ENCODE results near the gene CEP72.

CEP72 gene

GRCh38 chr5:638501-639252, 26.5 kb downstream of the CEP72 start:
- Histone ChIP-seq H3K36me3 (ENCODE audit: control insufficient read depth, insufficient read depth, low read length) (peaks cover 6% of the 10 kb centered on the region), H3K27me3 (ENCODE audit: control insufficient read depth, insufficient read depth, low read length) (no peaks in the 10 kb centered on the region), H3K4me3 (ENCODE audit: low read length) (no peak overlapping the region), H3K4me1 (ENCODE audit: control insufficient read depth, insufficient read depth, low read length) (no peaks in the 10 kb centered on the region), H3K9ac (ENCODE audit: low read length) (no peak overlapping the region), H3K9me3 (ENCODE audit: control insufficient read depth, low read length) (no peaks in the 10 kb centered on the region)

GRCh38 chr5:639253-639530, 27.1 kb downstream of the CEP72 start:
- no peaks in the 10 kb centered on the region for H3K9me3 ChIP-seq (ENCODE audit: control insufficient read depth, low read length)
- no peak overlapping the region for H3K4me3 ChIP-seq (ENCODE audit: low read length)
- H3K36me3 ChIP-seq (ENCODE audit: control insufficient read depth, insufficient read depth, low read length), result peaks cover 6% of the 10 kb centered on the region
- H3K9ac ChIP-seq (ENCODE audit: low read length), result no peak overlapping the region
- H3K27me3 ChIP-seq (ENCODE audit: control insufficient read depth, insufficient read depth, low read length), result no peaks in the 10 kb centered on the region
- H3K4me1 ChIP-seq (ENCODE audit: control insufficient read depth, insufficient read depth, low read length), result no peaks in the 10 kb centered on the region

GRCh38 chr5:639584-640213, 27.6 kb downstream of the CEP72 start:
- H3K27me3 ChIP-seq (ENCODE audit: control insufficient read depth, insufficient read depth, low read length), result no peaks in the 10 kb centered on the region
- no peaks in the 10 kb centered on the region for H3K9me3 ChIP-seq (ENCODE audit: control insufficient read depth, low read length)
- no peak overlapping the region for H3K4me3 ChIP-seq (ENCODE audit: low read length)
- H3K9ac ChIP-seq (ENCODE audit: low read length), result no peak overlapping the region
- H3K36me3 ChIP-seq (ENCODE audit: control insufficient read depth, insufficient read depth, low read length), result peaks cover 6% of the 10 kb centered on the region
- H3K4me1 ChIP-seq (ENCODE audit: control insufficient read depth, insufficient read depth, low read length), result no peaks in the 10 kb centered on the region

- no peaks in the 10 kb centered on the region for H3K9me3 ChIP-seq (ENCODE audit: control insufficient read depth, low read length)
- no peaks in the 10 kb centered on the region for H3K27me3 ChIP-seq (ENCODE audit: control insufficient read depth, insufficient read depth, low read length)
- no peak overlapping the region for H3K9ac ChIP-seq (ENCODE audit: low read length)
- no peak overlapping the region for H3K4me3 ChIP-seq (ENCODE audit: low read length)
- peaks cover under 1% of the 10 kb centered on the region for H3K36me3 ChIP-seq (ENCODE audit: control insufficient read depth, insufficient read depth, low read length)
- H3K4me1 ChIP-seq (ENCODE audit: control insufficient read depth, insufficient read depth, low read length), result no peaks in the 10 kb centered on the region
Observed at GRCh38 chr5:640461-641330, 28.6 kb downstream of the CEP72 start.

- H3K27me3 ChIP-seq (ENCODE audit: control insufficient read depth, insufficient read depth, low read length), result no peaks in the 10 kb centered on the region
- H3K9me3 ChIP-seq (ENCODE audit: control insufficient read depth, low read length), result no peaks in the 10 kb centered on the region
- no peaks in the 10 kb centered on the region for H3K36me3 ChIP-seq (ENCODE audit: control insufficient read depth, insufficient read depth, low read length)
- H3K4me1 ChIP-seq (ENCODE audit: control insufficient read depth, insufficient read depth, low read length), result no peaks in the 10 kb centered on the region
- H3K9ac ChIP-seq (ENCODE audit: low read length), result no peak overlapping the region
- no peak overlapping the region for H3K4me3 ChIP-seq (ENCODE audit: low read length)
Observed at GRCh38 chr5:641331-641765, 29.2 kb downstream of the CEP72 start.

GRCh38 chr5:642481-642880, 30.3 kb downstream of the CEP72 start:
- peaks cover 6% of the 10 kb centered on the region for H3K36me3 ChIP-seq (ENCODE audit: control insufficient read depth, insufficient read depth, low read length)

GRCh38 chr5:643351-643801, 31.2 kb downstream of the CEP72 start:
- Histone ChIP-seq H3K4me3 (ENCODE audit: low read length) (no peak overlapping the region), H3K9ac (ENCODE audit: low read length) (no peak overlapping the region), H3K36me3 (ENCODE audit: control insufficient read depth, insufficient read depth, low read length) (peaks cover 6% of the 10 kb centered on the region), H3K27me3 (ENCODE audit: control insufficient read depth, insufficient read depth, low read length) (no peaks in the 10 kb centered on the region), H3K9me3 (ENCODE audit: control insufficient read depth, low read length) (no peaks in the 10 kb centered on the region), H3K4me1 (ENCODE audit: control insufficient read depth, insufficient read depth, low read length) (no peaks in the 10 kb centered on the region)

More at GRCh38 chr5:642481-642880, 30.3 kb downstream of the CEP72 start:
- no peaks in the 10 kb centered on the region for H3K9me3 ChIP-seq (ENCODE audit: control insufficient read depth, low read length)
- H3K9ac ChIP-seq (ENCODE audit: low read length), result no peak overlapping the region
- H3K27me3 ChIP-seq (ENCODE audit: control insufficient read depth, insufficient read depth, low read length), result no peaks in the 10 kb centered on the region
- H3K4me3 ChIP-seq (ENCODE audit: low read length), result no peak overlapping the region
- H3K4me1 ChIP-seq (ENCODE audit: control insufficient read depth, insufficient read depth, low read length), result no peaks in the 10 kb centered on the region

GRCh38 chr5:643811-644271, 31.7 kb downstream of the CEP72 start:
- H3K9me3 ChIP-seq (ENCODE audit: control insufficient read depth, low read length), result no peaks in the 10 kb centered on the region
- peaks cover 6% of the 10 kb centered on the region for H3K36me3 ChIP-seq (ENCODE audit: control insufficient read depth, insufficient read depth, low read length)
- H3K27me3 ChIP-seq (ENCODE audit: control insufficient read depth, insufficient read depth, low read length), result no peaks in the 10 kb centered on the region
- no peak overlapping the region for H3K4me3 ChIP-seq (ENCODE audit: low read length)
- no peak overlapping the region for H3K9ac ChIP-seq (ENCODE audit: low read length)
- H3K4me1 ChIP-seq (ENCODE audit: control insufficient read depth, insufficient read depth, low read length), result no peaks in the 10 kb centered on the region

- Histone ChIP-seq H3K4me1 (ENCODE audit: control insufficient read depth, insufficient read depth, low read length) (no peaks in the 10 kb centered on the region), H3K36me3 (ENCODE audit: control insufficient read depth, insufficient read depth, low read length) (peaks cover 6% of the 10 kb centered on the region), H3K9me3 (ENCODE audit: control insufficient read depth, low read length) (no peaks in the 10 kb centered on the region), H3K27me3 (ENCODE audit: control insufficient read depth, insufficient read depth, low read length) (no peaks in the 10 kb centered on the region), H3K9ac (ENCODE audit: low read length) (no peak overlapping the region), H3K4me3 (ENCODE audit: low read length) (no peak overlapping the region)
Observed at GRCh38 chr5:644509-644908, 32.4 kb downstream of the CEP72 start.

GRCh38 chr5:644971-645370, 32.8 kb downstream of the CEP72 start:
- Histone ChIP-seq H3K4me3 (ENCODE audit: low read length) (no peak overlapping the region), H3K4me1 (ENCODE audit: control insufficient read depth, insufficient read depth, low read length) (no peaks in the 10 kb centered on the region), H3K36me3 (ENCODE audit: control insufficient read depth, insufficient read depth, low read length) (peaks cover 6% of the 10 kb centered on the region), H3K27me3 (ENCODE audit: control insufficient read depth, insufficient read depth, low read length) (no peaks in the 10 kb centered on the region), H3K9me3 (ENCODE audit: control insufficient read depth, low read length) (no peaks in the 10 kb centered on the region), H3K9ac (ENCODE audit: low read length) (no peak overlapping the region)

GRCh38 chr5:645421-645820, 33.3 kb downstream of the CEP72 start:
- Histone ChIP-seq H3K36me3 (ENCODE audit: control insufficient read depth, insufficient read depth, low read length) (peaks cover 6% of the 10 kb centered on the region), H3K4me1 (ENCODE audit: control insufficient read depth, insufficient read depth, low read length) (no peaks in the 10 kb centered on the region), H3K27me3 (ENCODE audit: control insufficient read depth, insufficient read depth, low read length) (no peaks in the 10 kb centered on the region), H3K9me3 (ENCODE audit: control insufficient read depth, low read length) (no peaks in the 10 kb centered on the region), H3K4me3 (ENCODE audit: low read length) (no peak overlapping the region), H3K9ac (ENCODE audit: low read length) (no peak overlapping the region)

Measured in mucosa of stomach (tissue), 1 donor.